Choroid plexus epithelial cell (primary cell): ENCODE measurements around the gene MRPL17.

Experiments
- DNase-seq: peaks from one replicate; pipeline ENCODE4 v3.0.0-alpha.2; 2010; ENCODE audit warnings: low read depth
- H3K4me3 ChIP-seq: 2 replicates; pipeline ENCODE4 v1.5.1; 2011; ENCODE audit warnings: low read depth, mild to moderate bottlenecking, control low read depth, low read length, moderate library complexity
- CTCF ChIP-seq: conservative IDR thresholded peaks from 2 replicates; pipeline ENCODE4 v1.5.1; 2011; ENCODE audit warnings: low read depth, mild to moderate bottlenecking, control low read depth, inconsistent platforms, low read length, moderate library complexity

Gene MRPL17

GRCh38 chr11:6640036-6640984 lies 42.8 kb downstream of the MRPL17 start:
- H3K4me3 ChIP-seq, result no peak overlapping the region
- no peak for TF ChIP-seq CTCF

DNA sequence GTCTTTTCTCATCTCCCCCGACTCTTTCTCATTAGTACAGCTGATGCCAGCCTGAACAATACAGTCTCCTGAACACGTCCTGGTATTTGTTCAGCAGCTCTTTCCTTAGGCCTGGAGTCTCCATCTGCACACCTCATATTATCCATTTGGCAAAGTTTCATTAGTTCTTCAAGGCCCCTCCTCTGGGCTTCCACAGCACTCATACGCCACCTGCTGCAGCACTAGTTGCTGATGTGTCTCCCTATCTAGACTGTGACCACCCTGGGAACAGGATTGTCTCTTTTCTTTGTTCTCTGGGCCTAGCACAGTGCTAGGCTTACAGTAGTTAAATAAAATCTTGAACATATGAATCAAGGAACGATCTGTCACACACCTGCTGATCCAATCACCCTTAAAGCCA lies 44.7 kb downstream of the MRPL17 start:
- peak; percentile 23 for DNase-seq
- TF ChIP-seq CTCF, result peak; percentile 9
- no peak overlapping the region for H3K4me3 ChIP-seq

More at GRCh38 chr11:6640036-6640984, 42.8 kb downstream of the MRPL17 start:
- DNase-seq, result no peak

DNA sequence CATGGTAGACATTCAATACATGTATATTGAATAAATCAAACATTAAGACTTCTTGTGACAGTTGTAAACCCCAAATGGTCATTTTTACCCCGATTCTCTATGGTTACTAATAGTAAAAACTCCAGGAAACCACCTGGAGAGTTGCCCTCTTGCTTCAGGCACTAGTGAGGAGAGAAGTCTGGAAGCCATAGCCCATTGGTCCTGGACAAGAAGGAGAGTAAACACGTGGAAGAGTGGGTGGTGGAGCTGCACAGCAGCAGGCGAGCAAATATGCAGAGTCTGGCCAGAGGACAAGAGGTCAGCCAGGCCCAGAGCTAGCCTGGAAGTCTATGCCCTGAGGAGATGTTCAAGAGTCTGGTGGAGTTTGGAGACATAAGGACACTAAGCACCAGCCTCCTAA lies 45.3 kb downstream of the MRPL17 start:
- DNase-seq, result peak; percentile 87
- TF ChIP-seq CTCF, result no peak
- H3K4me3 ChIP-seq, result no peak overlapping the region

DNA sequence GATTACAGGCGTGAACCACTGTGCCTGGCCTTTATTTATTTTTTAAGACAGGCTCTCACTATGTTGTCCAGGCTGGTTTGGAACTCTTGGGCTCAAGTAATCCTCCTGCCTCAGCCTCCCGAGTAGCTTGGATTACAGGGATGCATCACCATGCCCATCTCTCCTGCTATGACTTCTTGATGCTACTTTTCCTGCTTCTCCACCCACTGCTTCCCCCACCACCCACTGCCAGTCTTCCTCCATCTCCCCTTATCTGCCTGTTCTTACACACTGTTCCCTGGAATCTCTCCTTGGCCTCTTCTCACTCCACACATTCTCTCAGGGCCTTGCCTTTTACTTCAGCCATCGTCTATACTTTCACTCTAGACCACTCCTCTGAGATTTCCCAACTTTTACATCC lies 46.7 kb downstream of the MRPL17 start:
- no peak for DNase-seq
- H3K4me3 ChIP-seq, result no peak overlapping the region
- TF ChIP-seq CTCF, result no peak

GRCh38 chr11:6635082-6635932 lies 47.8 kb downstream of the MRPL17 start:
- DNase-seq, result peak; percentile 70
- no peak overlapping the region for H3K4me3 ChIP-seq

DNA sequence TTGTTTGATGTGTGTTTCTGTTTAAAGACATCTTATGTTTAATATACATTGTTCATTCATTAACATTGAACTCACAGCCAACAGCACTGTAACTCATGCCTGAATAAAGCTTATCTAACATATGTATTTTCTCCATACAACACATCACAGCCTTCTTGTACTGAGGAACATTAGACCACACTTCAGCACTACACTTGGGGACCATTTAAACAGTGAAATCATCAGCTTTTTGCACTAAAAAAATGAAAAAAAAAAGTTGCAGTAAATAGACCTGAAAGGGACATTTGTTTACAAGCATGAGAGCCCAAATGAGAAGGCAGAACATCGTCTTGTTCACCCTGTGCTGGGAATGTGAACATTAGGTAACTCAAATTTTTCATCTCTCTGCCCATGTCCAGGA lies 48.6 kb downstream of the MRPL17 start:
- no peak for DNase-seq
- no peak for TF ChIP-seq CTCF
- H3K4me3 ChIP-seq, result no peak overlapping the region

More at GRCh38 chr11:6635082-6635932, 47.8 kb downstream of the MRPL17 start:
- TF ChIP-seq CTCF, result no peak
